GM23248 (cell line): ENCODE measurements around the gene PTPRD.

ENCODE experiments used
- EZH2 ChIP-seq: fragments of 200-600 bp; sonication (generic); IDR thresholded peaks from 2 replicates; pipeline ENCODE4 v1.6.1; 2018; ENCODE audit warnings: antibody characterized with exemption, mild to moderate bottlenecking; ENCODE audit not compliant: insufficient read depth, poor library complexity, severe bottlenecking
- EZH2phosphoT487 ChIP-seq: fragments of 200-600 bp; sonication (generic); IDR thresholded peaks from 2 replicates; pipeline ENCODE4 v1.6.1; 2018; ENCODE audit warnings: antibody characterized with exemption, moderate library complexity, mild to moderate bottlenecking, low read depth; ENCODE audit not compliant: insufficient read depth

DNA sequence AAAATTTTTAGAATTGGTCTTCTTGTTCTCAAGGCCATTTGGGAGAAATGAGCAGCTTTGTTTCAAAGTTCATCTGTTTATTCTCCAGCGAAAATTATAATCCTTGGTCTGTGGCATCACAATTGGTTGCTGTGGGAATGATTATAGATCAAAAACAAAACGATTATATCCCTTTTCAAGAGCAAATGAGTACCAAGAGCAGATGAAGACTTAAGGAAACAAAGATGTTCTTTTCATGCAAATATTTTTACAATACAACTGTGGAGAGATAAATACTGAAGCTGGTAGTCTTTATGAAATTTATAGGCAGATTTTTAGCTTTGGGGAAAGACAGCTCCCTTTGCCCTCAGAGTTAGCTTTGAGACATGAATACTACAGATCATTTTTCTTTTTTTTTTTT, 2192.4 kb downstream of the PTPRD start:
- TF ChIP-seq EZH2, result no peak
- no peak for TF ChIP-seq EZH2phosphoT487
